Muscle layer of colon (tissue), 2 donors: ENCODE results near the gene MTCL3.
"Not testable (repeated sequence)": the region's sequence is repeated elsewhere in the genome, so short reads cannot be mapped to it uniquely, and the experiment has no call there.

Source experiments
- H3K27ac ChIP-seq: one replicate; pipeline ENCODE4 v1.7.0; 2013; ENCODE audit warnings: low read depth, mild to moderate bottlenecking, low read length, moderate library complexity
- H3K27me3 ChIP-seq, 2 donors: one replicate each; pipeline ENCODE4 v1.7.0; 2013; ENCODE audit warnings: low read length in 2 of 2, mild to moderate bottlenecking in 2 of 2; ENCODE audit not compliant: insufficient read depth in 2 of 2, control insufficient read depth in 1 of 2
- H3K36me3 ChIP-seq: one replicate; pipeline ENCODE4 v1.7.0; 2013; ENCODE audit warnings: mild to moderate bottlenecking, low read length; ENCODE audit not compliant: insufficient read depth
- H3K4me1 ChIP-seq: one replicate; pipeline ENCODE4 v1.7.0; 2013; ENCODE audit warnings: mild to moderate bottlenecking, low read length; ENCODE audit not compliant: insufficient read depth
- H3K4me3 ChIP-seq, 2 donors: one replicate each; pipeline ENCODE4 v1.7.0; 2013; ENCODE audit warnings: low read length in 2 of 2, low read depth in 1 of 2, mild to moderate bottlenecking in 1 of 2, moderate library complexity in 1 of 2
- H3K9ac ChIP-seq: one replicate; pipeline ENCODE4 v1.7.0; 2013; ENCODE audit warnings: low read length
- H3K9me3 ChIP-seq: one replicate; pipeline ENCODE4 v1.7.0; 2013; ENCODE audit warnings: mild to moderate bottlenecking, low read length
- donor health status: abdominal sarcoma.
- donor health status: Adenocarcinoma of cecum.

The MTCL3 gene

GRCh38 chr6:127451388-127451787, 67.7 kb downstream of the MTCL3 start:
- peaks cover 30% of the 10 kb centered on the region for H3K4me1 ChIP-seq
- H3K27me3 ChIP-seq: no peaks in the 10 kb centered on the region
- H3K9me3 ChIP-seq: no peaks in the 10 kb centered on the region
- H3K4me3 ChIP-seq: no peak overlapping the region
- peaks cover 18% of the 10 kb centered on the region for H3K36me3 ChIP-seq
- no peak overlapping the region for H3K27ac ChIP-seq
- H3K9ac ChIP-seq: no peak overlapping the region

- peaks cover 20% of the 10 kb centered on the region for H3K36me3 ChIP-seq
- H3K9ac ChIP-seq: no peak overlapping the region
- H3K9me3 ChIP-seq: no peaks in the 10 kb centered on the region
- H3K4me3 ChIP-seq: no peak overlapping the region
- H3K27ac ChIP-seq: no peak overlapping the region
- no peaks in the 10 kb centered on the region for H3K27me3 ChIP-seq
- peaks cover 20% of the 10 kb centered on the region for H3K4me1 ChIP-seq
Observed at GRCh38 chr6:127447780-127448179, 71.4 kb downstream of the MTCL3 start.

GRCh38 chr6:127446356-127446755, 72.8 kb downstream of the MTCL3 start:
- H3K9ac ChIP-seq: no peak overlapping the region
- no peaks in the 10 kb centered on the region for H3K27me3 ChIP-seq
- no peak overlapping the region for H3K4me3 ChIP-seq
- peaks cover 10% of the 10 kb centered on the region for H3K4me1 ChIP-seq
- H3K36me3 ChIP-seq: peaks cover 20% of the 10 kb centered on the region
- H3K27ac ChIP-seq: no peak overlapping the region
- no peaks in the 10 kb centered on the region for H3K9me3 ChIP-seq

GRCh38 chr6:127441881-127442280, 77.3 kb downstream of the MTCL3 start:
- no peak overlapping the region for H3K9ac ChIP-seq
- no peaks in the 10 kb centered on the region for H3K27me3 ChIP-seq
- H3K4me3 ChIP-seq: no peak overlapping the region
- no peaks in the 10 kb centered on the region for H3K9me3 ChIP-seq
- peaks cover under 1% of the 10 kb centered on the region for H3K4me1 ChIP-seq
- no peak overlapping the region for H3K27ac ChIP-seq
- H3K36me3 ChIP-seq: peaks cover 8% of the 10 kb centered on the region

- Histone ChIP-seq H3K9me3 (no peaks in the 10 kb centered on the region), H3K4me1 (peaks cover 7% of the 10 kb centered on the region), H3K27ac (no peak overlapping the region), H3K27me3 (no peaks in the 10 kb centered on the region), H3K9ac (no peak overlapping the region), H3K36me3 (no peaks in the 10 kb centered on the region), H3K4me3 (no peak overlapping the region)
Observed at GRCh38 chr6:127439718-127440117, 79.4 kb downstream of the MTCL3 start.

GRCh38 chr6:127436578-127437110, 82.5 kb downstream of the MTCL3 start:
- Histone ChIP-seq H3K27me3 (no peaks in the 10 kb centered on the region), H3K9ac (no peak overlapping the region), H3K27ac (no peak overlapping the region), H3K9me3 (no peaks in the 10 kb centered on the region), H3K4me1 (peaks cover 7% of the 10 kb centered on the region), H3K4me3 (no peak overlapping the region), H3K36me3 (no peaks in the 10 kb centered on the region)

GRCh38 chr6:127435626-127436220, 83.4 kb downstream of the MTCL3 start:
- H3K4me3 ChIP-seq: no peak overlapping the region
- no peaks in the 10 kb centered on the region for H3K36me3 ChIP-seq
- H3K4me1 ChIP-seq: peaks cover 7% of the 10 kb centered on the region
- no peak overlapping the region for H3K27ac ChIP-seq
- H3K9ac ChIP-seq: no peak overlapping the region
- no peaks in the 10 kb centered on the region for H3K27me3 ChIP-seq
- H3K9me3 ChIP-seq: no peaks in the 10 kb centered on the region

- peaks cover 7% of the 10 kb centered on the region for H3K4me1 ChIP-seq
- no peaks in the 10 kb centered on the region for H3K36me3 ChIP-seq
- H3K4me3 ChIP-seq: no peak overlapping the region
- H3K9me3 ChIP-seq: no peaks in the 10 kb centered on the region
- no peak overlapping the region for H3K27ac ChIP-seq
- no peak overlapping the region for H3K9ac ChIP-seq
- H3K27me3 ChIP-seq: no peaks in the 10 kb centered on the region
Observed at GRCh38 chr6:127434651-127435050, 84.5 kb downstream of the MTCL3 start.

- not testable (repeated sequence) for H3K27ac ChIP-seq, H3K4me3 ChIP-seq, H3K9me3 ChIP-seq, H3K4me1 ChIP-seq, H3K27me3 ChIP-seq, H3K9ac ChIP-seq, H3K36me3 ChIP-seq
Observed at GRCh38 chr6:127428562-127428961, 90.6 kb downstream of the MTCL3 start.

- no peaks in the 10 kb centered on the region for H3K9me3 ChIP-seq
- H3K27me3 ChIP-seq: no peaks in the 10 kb centered on the region
- no peaks in the 10 kb centered on the region for H3K36me3 ChIP-seq
- no peak overlapping the region for H3K9ac ChIP-seq
- peaks cover 22% of the 10 kb centered on the region for H3K4me1 ChIP-seq
- peak overlapping the region; percentile 51 for H3K27ac ChIP-seq
- no peak overlapping the region for H3K4me3 ChIP-seq
Observed at GRCh38 chr6:127423921-127424320, 95.2 kb downstream of the MTCL3 start.
